PC-9 (cell line): ENCODE results near the gene DBH.

Experiments
- EZH2 ChIP-seq: fragments of 200-600 bp; sonication (generic); IDR thresholded peaks from 2 replicates; pipeline ENCODE4 v1.8.0; 2017; ENCODE audit warnings: antibody characterized with exemption, low read depth
- TF ChIP-seq, protein P1 (sequence below): fragments of 200-600 bp; sonication (generic); conservative IDR thresholded peaks from 2 replicates; pipeline ENCODE4 v1.6.1; 2017; ENCODE audit warnings: mixed run types, antibody characterized with exemption, mild to moderate bottlenecking, moderate library complexity

DNA sequence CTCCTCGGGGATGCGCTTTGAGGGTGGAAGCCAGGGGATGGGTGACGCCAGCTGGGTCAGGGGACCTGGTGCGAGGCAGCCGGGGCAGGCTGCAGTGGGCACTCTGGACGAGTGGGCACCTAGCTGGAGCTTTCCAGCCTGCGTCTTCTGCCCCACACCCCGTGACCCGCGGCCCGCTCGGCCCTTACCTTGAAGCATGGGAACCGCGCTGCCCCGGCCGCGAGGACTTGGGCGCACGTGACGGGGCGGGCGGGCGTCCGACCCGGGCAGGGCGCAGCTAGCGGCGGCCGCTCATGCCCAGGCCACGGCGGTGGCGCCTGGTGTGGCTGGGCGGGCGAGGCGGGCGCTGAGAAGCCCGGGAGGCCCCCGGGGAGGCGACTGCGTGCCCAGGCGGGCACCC, 27.3 kb upstream of the DBH start:
- TF ChIP-seq, protein P1, sequence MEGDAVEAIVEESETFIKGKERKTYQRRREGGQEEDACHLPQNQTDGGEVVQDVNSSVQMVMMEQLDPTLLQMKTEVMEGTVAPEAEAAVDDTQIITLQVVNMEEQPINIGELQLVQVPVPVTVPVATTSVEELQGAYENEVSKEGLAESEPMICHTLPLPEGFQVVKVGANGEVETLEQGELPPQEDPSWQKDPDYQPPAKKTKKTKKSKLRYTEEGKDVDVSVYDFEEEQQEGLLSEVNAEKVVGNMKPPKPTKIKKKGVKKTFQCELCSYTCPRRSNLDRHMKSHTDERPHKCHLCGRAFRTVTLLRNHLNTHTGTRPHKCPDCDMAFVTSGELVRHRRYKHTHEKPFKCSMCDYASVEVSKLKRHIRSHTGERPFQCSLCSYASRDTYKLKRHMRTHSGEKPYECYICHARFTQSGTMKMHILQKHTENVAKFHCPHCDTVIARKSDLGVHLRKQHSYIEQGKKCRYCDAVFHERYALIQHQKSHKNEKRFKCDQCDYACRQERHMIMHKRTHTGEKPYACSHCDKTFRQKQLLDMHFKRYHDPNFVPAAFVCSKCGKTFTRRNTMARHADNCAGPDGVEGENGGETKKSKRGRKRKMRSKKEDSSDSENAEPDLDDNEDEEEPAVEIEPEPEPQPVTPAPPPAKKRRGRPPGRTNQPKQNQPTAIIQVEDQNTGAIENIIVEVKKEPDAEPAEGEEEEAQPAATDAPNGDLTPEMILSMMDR: no peak
- no peak for TF ChIP-seq EZH2
